Non-pigmented ciliary epithelial cell (primary cell): ENCODE data around the gene AP1M1.
"Not testable (repeated sequence)": the region's sequence is repeated elsewhere in the genome, so short reads cannot be mapped to it uniquely, and the experiment has no call there.

Experiments used
- DNase-seq: peaks from one replicate; pipeline ENCODE4 v3.0.0-alpha.2; 2010; ENCODE audit warnings: low read depth

The AP1M1 gene

GRCh38 chr19:16262618-16263017, 64.9 kb downstream of the AP1M1 start:
- DNase-seq = no peak

GRCh38 chr19:16263141-16263761, 65.5 kb downstream of the AP1M1 start:
- DNase-seq = no peak

GRCh38 chr19:16265205-16265604, 67.5 kb downstream of the AP1M1 start:
- no peak for DNase-seq

- no peak for DNase-seq
These were observed 68.3 kb downstream of the AP1M1 start for GRCh38 chr19:16265890-16266585.

- DNase-seq = no peak
These were observed 68.9 kb downstream of the AP1M1 start for GRCh38 chr19:16266586-16266942.

- DNase-seq = no peak
These were observed 71.1 kb downstream of the AP1M1 start for GRCh38 chr19:16268676-16269319.

GRCh38 chr19:16272945-16273344, 75.2 kb downstream of the AP1M1 start:
- DNase-seq = no peak

GRCh38 chr19:16274447-16274846, 76.7 kb downstream of the AP1M1 start:
- DNase-seq = no peak

GRCh38 chr19:16280306-16280705, 82.6 kb downstream of the AP1M1 start:
- no peak for DNase-seq

GRCh38 chr19:16281743-16282142, 84.0 kb downstream of the AP1M1 start:
- no peak for DNase-seq

GRCh38 chr19:16283210-16284061, 85.7 kb downstream of the AP1M1 start:
- DNase-seq = peak; percentile 31

- DNase-seq = no peak
These were observed 86.8 kb downstream of the AP1M1 start for GRCh38 chr19:16284505-16284904.

GRCh38 chr19:16285079-16285478, 87.4 kb downstream of the AP1M1 start:
- DNase-seq = not testable (repeated sequence)

GRCh38 chr19:16285769-16286498, 88.2 kb downstream of the AP1M1 start:
- DNase-seq = no peak

GRCh38 chr19:16288544-16288943, 90.8 kb downstream of the AP1M1 start:
- DNase-seq = no peak

GRCh38 chr19:16289594-16289993, 91.9 kb downstream of the AP1M1 start:
- DNase-seq = no peak

GRCh38 chr19:16290692-16291091, 93.0 kb downstream of the AP1M1 start:
- DNase-seq = no peak

- peak; percentile 78 for DNase-seq
These were observed 95.7 kb downstream of the AP1M1 start for GRCh38 chr19:16293118-16294091.

GRCh38 chr19:16295057-16295456, 97.3 kb downstream of the AP1M1 start:
- no peak for DNase-seq
